Measurements from ENCODE around the gene CDH23. TPM values are rescaled to one million over a fixed set of nuclear protein-coding genes. Genes with fewer than 3 reads are reported as not detected.

Gene CDH23
- total and polyA plus RNA-seq, 9 of the 15 experiments (the other 6 are each of a cell fraction or from before 2014, with no cell fraction given), result 0.18 to 1.2 (median 0.47) TPM

DNA sequence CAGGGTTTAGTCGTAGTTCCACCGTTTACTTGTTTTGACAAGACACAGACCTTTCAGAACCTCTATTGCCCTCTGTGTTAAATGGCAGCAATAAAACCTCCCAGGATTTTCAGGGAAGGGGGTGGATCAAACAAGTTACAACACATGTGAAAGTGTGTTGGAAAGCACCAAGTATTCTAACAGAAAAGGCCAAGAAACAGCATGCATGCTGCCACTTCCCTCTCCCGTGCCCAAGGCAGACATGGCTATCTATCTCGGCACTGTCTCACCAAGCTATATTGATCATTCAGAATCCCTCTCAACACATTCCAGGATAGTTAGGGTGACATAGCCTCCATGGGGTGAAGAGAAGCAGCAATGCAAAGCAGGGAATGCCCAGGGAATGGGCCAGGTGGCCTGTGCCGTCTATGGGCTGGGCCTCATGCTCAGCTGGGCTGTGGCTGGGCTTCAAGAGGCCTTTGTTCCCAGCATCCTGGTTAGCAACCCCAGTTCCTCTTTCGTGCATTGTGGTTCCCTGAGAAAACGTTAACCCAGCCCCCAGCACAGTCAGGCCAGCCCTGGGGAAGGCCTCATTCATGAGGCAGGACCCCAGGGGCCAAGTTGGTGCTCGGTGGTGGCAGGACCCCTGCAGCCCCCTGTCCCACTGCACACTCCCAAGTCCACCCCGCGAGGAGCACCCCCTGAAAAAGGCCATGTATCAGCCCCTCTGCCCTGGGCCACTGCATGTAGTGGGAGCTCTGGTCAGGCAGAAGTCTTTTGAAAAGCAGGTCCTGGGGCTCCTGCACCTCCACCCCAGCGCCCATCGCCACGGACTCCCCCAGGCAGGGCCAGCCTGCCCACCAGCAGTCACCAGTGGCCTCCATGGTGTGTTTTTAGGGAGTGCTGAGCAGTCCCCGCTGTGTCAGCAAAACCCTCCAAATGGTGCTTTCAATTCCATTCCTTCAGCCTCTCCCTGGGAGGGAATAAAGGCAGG is 351.1 kb downstream of the CDH23 start (continued):
- TF ChIP-seq, protein P1, sequence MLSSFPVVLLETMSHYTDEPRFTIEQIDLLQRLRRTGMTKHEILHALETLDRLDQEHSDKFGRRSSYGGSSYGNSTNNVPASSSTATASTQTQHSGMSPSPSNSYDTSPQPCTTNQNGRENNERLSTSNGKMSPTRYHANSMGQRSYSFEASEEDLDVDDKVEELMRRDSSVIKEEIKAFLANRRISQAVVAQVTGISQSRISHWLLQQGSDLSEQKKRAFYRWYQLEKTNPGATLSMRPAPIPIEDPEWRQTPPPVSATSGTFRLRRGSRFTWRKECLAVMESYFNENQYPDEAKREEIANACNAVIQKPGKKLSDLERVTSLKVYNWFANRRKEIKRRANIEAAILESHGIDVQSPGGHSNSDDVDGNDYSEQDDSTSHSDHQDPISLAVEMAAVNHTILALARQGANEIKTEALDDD (IDR thresholded peaks at IDR 0.05), result no peak
- TF ChIP-seq PRPF4 (IDR thresholded peaks at IDR 0.05; ENCODE audit: insufficient read depth, low read depth, low read length, poor library complexity, severe bottlenecking) (no peak), RBM17 (IDR thresholded peaks at IDR 0.05; ENCODE audit: borderline replicate concordance, low read depth, low read length) (no peak), CXXC5 (CRISPR knock-in tag; IDR thresholded peaks at IDR 0.05) (peak; percentile 30; the same call in 1 of the 2 replicates), KDM5B (IDR thresholded peaks at IDR 0.05; ENCODE audit: insufficient replicate concordance, low read depth, low read length) (no peak), NFIC (IDR thresholded peaks at IDR 0.05) (no peak), CEBPG (CRISPR knock-in tag; IDR thresholded peaks at IDR 0.05) (peak; percentile 37; the same call in 1 of the 2 replicates), CEBPG (tag; conservative IDR thresholded peaks at IDR 0.05 in 1 of 2, IDR thresholded peaks at IDR 0.05 in 1 of 2) (no peak), TEAD4 (IDR thresholded peaks at IDR 0.05; ENCODE audit: low read length) (no peak; the same call in 1 of the 2 replicates), TEAD4 (CRISPR knock-in tag; IDR thresholded peaks at IDR 0.05; ENCODE audit: borderline replicate concordance) (no peak), TAF9B (IDR thresholded peaks at IDR 0.05; ENCODE audit: partially characterized antibody) (no peak), MEF2D (tag; conservative IDR thresholded peaks at IDR 0.05; ENCODE audit: low read depth) (no peak), NELFE (IDR thresholded peaks at IDR 0.05; ENCODE audit: insufficient read depth, insufficient read length) (no peak)
- TF ChIP-seq, protein P2, sequence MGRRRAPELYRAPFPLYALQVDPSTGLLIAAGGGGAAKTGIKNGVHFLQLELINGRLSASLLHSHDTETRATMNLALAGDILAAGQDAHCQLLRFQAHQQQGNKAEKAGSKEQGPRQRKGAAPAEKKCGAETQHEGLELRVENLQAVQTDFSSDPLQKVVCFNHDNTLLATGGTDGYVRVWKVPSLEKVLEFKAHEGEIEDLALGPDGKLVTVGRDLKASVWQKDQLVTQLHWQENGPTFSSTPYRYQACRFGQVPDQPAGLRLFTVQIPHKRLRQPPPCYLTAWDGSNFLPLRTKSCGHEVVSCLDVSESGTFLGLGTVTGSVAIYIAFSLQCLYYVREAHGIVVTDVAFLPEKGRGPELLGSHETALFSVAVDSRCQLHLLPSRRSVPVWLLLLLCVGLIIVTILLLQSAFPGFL (CRISPR knock-in tag; IDR thresholded peaks at IDR 0.05), result no peak
- TF ChIP-seq, protein P3, sequence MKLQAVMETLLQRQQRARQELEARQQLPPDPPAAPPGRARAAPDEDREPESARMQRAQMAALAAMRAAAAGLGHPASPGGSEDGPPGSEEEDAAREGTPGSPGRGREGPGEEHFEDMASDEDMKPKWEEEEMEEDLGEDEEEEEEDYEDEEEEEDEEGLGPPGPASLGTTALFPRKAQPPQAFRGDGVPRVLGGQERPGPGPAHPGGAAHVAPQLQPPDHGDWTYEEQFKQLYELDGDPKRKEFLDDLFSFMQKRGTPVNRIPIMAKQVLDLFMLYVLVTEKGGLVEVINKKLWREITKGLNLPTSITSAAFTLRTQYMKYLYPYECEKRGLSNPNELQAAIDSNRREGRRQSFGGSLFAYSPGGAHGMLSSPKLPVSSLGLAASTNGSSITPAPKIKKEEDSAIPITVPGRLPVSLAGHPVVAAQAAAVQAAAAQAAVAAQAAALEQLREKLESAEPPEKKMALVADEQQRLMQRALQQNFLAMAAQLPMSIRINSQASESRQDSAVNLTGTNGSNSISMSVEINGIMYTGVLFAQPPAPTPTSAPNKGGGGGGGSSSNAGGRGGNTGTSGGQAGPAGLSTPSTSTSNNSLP (IDR thresholded peaks at IDR 0.05; ENCODE audit: borderline replicate concordance, low read depth, low read length), result no peak
- TF ChIP-seq, protein P4, sequence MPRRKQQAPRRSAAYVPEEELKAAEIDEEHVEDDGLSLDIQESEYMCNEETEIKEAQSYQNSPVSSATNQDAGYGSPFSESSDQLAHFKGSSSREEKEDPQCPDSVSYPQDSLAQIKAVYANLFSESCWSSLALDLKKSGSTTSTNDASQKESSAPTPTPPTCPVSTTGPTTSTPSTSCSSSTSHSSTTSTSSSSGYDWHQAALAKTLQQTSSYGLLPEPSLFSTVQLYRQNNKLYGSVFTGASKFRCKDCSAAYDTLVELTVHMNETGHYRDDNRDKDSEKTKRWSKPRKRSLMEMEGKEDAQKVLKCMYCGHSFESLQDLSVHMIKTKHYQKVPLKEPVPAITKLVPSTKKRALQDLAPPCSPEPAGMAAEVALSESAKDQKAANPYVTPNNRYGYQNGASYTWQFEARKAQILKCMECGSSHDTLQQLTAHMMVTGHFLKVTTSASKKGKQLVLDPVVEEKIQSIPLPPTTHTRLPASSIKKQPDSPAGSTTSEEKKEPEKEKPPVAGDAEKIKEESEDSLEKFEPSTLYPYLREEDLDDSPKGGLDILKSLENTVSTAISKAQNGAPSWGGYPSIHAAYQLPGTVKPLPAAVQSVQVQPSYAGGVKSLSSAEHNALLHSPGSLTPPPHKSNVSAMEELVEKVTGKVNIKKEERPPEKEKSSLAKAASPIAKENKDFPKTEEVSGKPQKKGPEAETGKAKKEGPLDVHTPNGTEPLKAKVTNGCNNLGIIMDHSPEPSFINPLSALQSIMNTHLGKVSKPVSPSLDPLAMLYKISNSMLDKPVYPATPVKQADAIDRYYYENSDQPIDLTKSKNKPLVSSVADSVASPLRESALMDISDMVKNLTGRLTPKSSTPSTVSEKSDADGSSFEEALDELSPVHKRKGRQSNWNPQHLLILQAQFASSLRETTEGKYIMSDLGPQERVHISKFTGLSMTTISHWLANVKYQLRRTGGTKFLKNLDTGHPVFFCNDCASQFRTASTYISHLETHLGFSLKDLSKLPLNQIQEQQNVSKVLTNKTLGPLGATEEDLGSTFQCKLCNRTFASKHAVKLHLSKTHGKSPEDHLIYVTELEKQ (CRISPR knock-in tag; IDR thresholded peaks at IDR 0.05), result 0 out of 2 replicates have a peak, but pooled peaks have one; percentile 43
